Measurements from ENCODE around the gene FCN2.

FCN2 gene

DNA sequence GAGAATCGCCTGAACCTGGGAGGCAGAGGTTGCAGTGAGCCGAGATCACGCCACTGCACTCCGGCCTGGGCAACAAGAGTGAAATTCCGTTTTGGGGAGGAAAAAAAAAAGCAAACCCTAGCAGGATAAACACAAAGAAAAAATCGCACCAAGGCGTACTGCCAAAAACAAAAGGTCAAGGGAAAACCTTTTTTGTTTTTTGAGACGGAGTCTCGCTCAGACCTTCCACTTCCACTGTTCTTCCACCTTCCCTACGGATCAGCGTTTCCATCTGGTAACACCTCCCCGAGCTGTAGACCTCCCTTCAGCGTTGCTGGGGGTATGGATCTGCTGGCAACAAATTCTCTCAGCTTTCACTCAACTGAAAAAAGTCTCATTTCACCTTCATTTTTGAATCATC lies 20.1 kb upstream of the FCN2 start:
- Histone ChIP-seq H3K14ac (ENCODE audit: low read length) (no peak overlapping the region), H3K18ac (ENCODE audit: low read length) (no peak overlapping the region), H2AFZ (ENCODE audit: low read length) (no peak overlapping the region), H4K91ac (ENCODE audit: low read depth, low read length, poor library complexity) (no peak overlapping the region), H3K4me2 (ENCODE audit: insufficient read depth, low read length, poor library complexity, severe bottlenecking) (no peak overlapping the region), H3K23ac (ENCODE audit: low read depth, low read length, poor library complexity) (no peak overlapping the region), H2AK5ac (ENCODE audit: low read depth, low read length) (no peak overlapping the region), H3K4me1 (ENCODE audit: control insufficient read depth in 2 of 2, insufficient read depth in 1 of 2, low read depth in 1 of 2, low read length in 2 of 2) (no peaks in the 10 kb centered on the region), H3K9ac (ENCODE audit: low read depth, low read length, poor library complexity) (no peak overlapping the region), H3K4ac (ENCODE audit: low read length) (no peak overlapping the region), H3K4me3 (ENCODE audit: low read length in 2 of 2) (no peak overlapping the region), H3K79me1 (ENCODE audit: low read depth, low read length) (no peaks in the 10 kb centered on the region), H3K27ac (replicated peaks; ENCODE audit: low read length) (no peak overlapping the region), H3K9me3 (replicated peaks in 1 of 2; ENCODE audit: control insufficient read depth in 2 of 2, insufficient read depth in 1 of 2, low read depth in 1 of 2, low read length in 2 of 2) (peaks cover 0 to 4% of the 10 kb centered on the region in 2 donors), H3K27me3 (ENCODE audit: control insufficient read depth in 3 of 3, insufficient read depth in 3 of 3, low read depth in 1 of 3, low read length in 3 of 3) (no peaks in the 10 kb centered on the region), H4K8ac (ENCODE audit: low read depth, low read length) (no peak overlapping the region), H2BK12ac (ENCODE audit: low read length) (no peak overlapping the region), H2BK120ac (ENCODE audit: low read depth, low read length) (no peak overlapping the region), H2BK5ac (ENCODE audit: low read length) (no peak overlapping the region), H3K36me3 (replicated peaks in 1 of 2; ENCODE audit: control insufficient read depth in 2 of 2, insufficient read depth in 2 of 2, low read length in 2 of 2) (no peaks in the 10 kb centered on the region), H2BK15ac (ENCODE audit: low read length) (no peak overlapping the region)
- WGBS, 2 donors (ENCODE audit: extremely low coverage in 2 of 2, insufficient read length in 2 of 2, insufficient replicate concordance in 1 of 2), result no CpG with 5 or more reads among the region's 13 CpGs
- no peak for DNase-seq (ENCODE audit: low spot score)

DNA sequence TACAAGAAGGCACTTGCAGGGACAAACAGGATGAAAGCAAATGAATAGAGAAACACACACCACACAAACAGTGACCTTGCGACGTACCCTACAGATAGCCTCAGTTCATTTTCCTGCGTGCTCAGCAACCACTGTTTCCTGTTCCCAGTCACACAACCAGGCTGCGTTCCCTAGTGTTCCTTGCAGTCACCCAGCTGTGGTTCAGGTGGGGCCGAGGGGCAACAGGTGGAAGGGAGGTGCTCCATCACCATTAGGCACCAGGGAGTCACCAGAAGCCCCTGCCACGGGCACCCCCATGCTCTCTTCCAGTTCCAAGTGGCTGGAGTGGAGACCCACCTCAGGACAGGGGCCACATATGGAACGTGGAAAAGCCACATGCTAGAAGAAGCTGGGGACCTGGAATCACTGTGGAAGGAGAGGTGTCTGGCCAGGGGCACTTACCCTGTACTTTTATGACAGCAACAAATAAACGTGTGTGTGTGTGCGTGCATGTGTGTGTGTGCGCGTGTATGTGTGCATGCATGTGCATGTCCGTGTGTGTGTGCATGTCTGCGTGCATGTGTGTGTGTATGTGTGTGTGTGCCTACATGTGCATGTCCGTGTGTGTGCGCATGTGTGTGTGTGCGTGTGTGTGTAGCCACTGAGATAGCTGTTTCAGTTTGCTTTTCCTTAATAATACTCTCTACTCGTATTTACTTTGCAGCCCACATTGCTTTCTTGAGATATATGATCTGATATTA lies 18.8 kb upstream of the FCN2 start:
- no peak overlapping the region for H2BK15ac ChIP-seq (ENCODE audit: low read length)
- H3K4ac ChIP-seq (ENCODE audit: low read length), result no peak overlapping the region
- no peak overlapping the region for H2BK5ac ChIP-seq (ENCODE audit: low read length)
- H3K4me2 ChIP-seq (ENCODE audit: insufficient read depth, low read length, poor library complexity, severe bottlenecking), result no peak overlapping the region
- peak overlapping the region; percentile 69 for H3K23ac ChIP-seq (ENCODE audit: low read depth, low read length, poor library complexity)
- H4K8ac ChIP-seq (ENCODE audit: low read depth, low read length), result no peak overlapping the region
- no peaks in the 10 kb centered on the region for H3K4me1 ChIP-seq (ENCODE audit: control insufficient read depth in 2 of 2, insufficient read depth in 1 of 2, low read depth in 1 of 2, low read length in 2 of 2)
- H4K91ac ChIP-seq (ENCODE audit: low read depth, low read length, poor library complexity), result no peak overlapping the region
- no CpG with 5 or more reads among the region's 17 CpGs for WGBS, 2 donors (ENCODE audit: extremely low coverage in 2 of 2, insufficient read length in 2 of 2, insufficient replicate concordance in 1 of 2)
- peak overlapping the region in 1 of 2 donors; percentile 50 for H3K4me3 ChIP-seq (ENCODE audit: low read length in 2 of 2)
- no peak overlapping the region for H3K27ac ChIP-seq (replicated peaks; ENCODE audit: low read length)
- H3K14ac ChIP-seq (ENCODE audit: low read length), result no peak overlapping the region
- no peak overlapping the region for H2BK120ac ChIP-seq (ENCODE audit: low read depth, low read length)
- no peaks in the 10 kb centered on the region for H3K36me3 ChIP-seq (replicated peaks in 1 of 2; ENCODE audit: control insufficient read depth in 2 of 2, insufficient read depth in 2 of 2, low read length in 2 of 2)
- no peak overlapping the region for H2BK12ac ChIP-seq (ENCODE audit: low read length)
- DNase-seq (ENCODE audit: low spot score), result no peak
- H2AFZ ChIP-seq (ENCODE audit: low read length), result no peak overlapping the region
- H3K27me3 ChIP-seq (ENCODE audit: control insufficient read depth in 3 of 3, insufficient read depth in 3 of 3, low read depth in 1 of 3, low read length in 3 of 3), result no peaks in the 10 kb centered on the region
- H3K79me1 ChIP-seq (ENCODE audit: low read depth, low read length), result no peaks in the 10 kb centered on the region
- H2AK5ac ChIP-seq (ENCODE audit: low read depth, low read length), result peak overlapping the region; percentile 34
- peaks cover 0 to 4% of the 10 kb centered on the region in 2 donors for H3K9me3 ChIP-seq (replicated peaks in 1 of 2; ENCODE audit: control insufficient read depth in 2 of 2, insufficient read depth in 1 of 2, low read depth in 1 of 2, low read length in 2 of 2)
- H3K9ac ChIP-seq (ENCODE audit: low read depth, low read length, poor library complexity), result no peak overlapping the region
- H3K18ac ChIP-seq (ENCODE audit: low read length), result no peak overlapping the region

GRCh38 chr9:134863306-134863902 lies 17.2 kb upstream of the FCN2 start:
- H3K18ac ChIP-seq (ENCODE audit: low read length), result peak overlapping the region; percentile 11
- no peak overlapping the region for H3K4me2 ChIP-seq (ENCODE audit: insufficient read depth, low read length, poor library complexity, severe bottlenecking)
- H3K9ac ChIP-seq (ENCODE audit: low read depth, low read length, poor library complexity), result no peak overlapping the region
- H4K8ac ChIP-seq (ENCODE audit: low read depth, low read length), result no peak overlapping the region
- no peak overlapping the region for H2BK15ac ChIP-seq (ENCODE audit: low read length)
- H3K14ac ChIP-seq (ENCODE audit: low read length), result no peak overlapping the region
- no peaks in the 10 kb centered on the region for H3K27me3 ChIP-seq (ENCODE audit: control insufficient read depth in 3 of 3, insufficient read depth in 3 of 3, low read depth in 1 of 3, low read length in 3 of 3)
- H2BK5ac ChIP-seq (ENCODE audit: low read length), result no peak overlapping the region
- H3K9me3 ChIP-seq (replicated peaks in 1 of 2; ENCODE audit: control insufficient read depth in 2 of 2, insufficient read depth in 1 of 2, low read depth in 1 of 2, low read length in 2 of 2), result peaks cover 0 to 6% of the 10 kb centered on the region in 2 donors
- no peak overlapping the region for H2BK120ac ChIP-seq (ENCODE audit: low read depth, low read length)
- H3K79me1 ChIP-seq (ENCODE audit: low read depth, low read length), result no peaks in the 10 kb centered on the region
- H2AK5ac ChIP-seq (ENCODE audit: low read depth, low read length), result no peak overlapping the region
- no CpG with 5 or more reads among the region's 16 CpGs for WGBS, 2 donors (ENCODE audit: extremely low coverage in 2 of 2, insufficient read length in 2 of 2, insufficient replicate concordance in 1 of 2)
- no peak overlapping the region for H3K27ac ChIP-seq (replicated peaks; ENCODE audit: low read length)
- no peak overlapping the region for H2BK12ac ChIP-seq (ENCODE audit: low read length)
- no peak overlapping the region for H4K91ac ChIP-seq (ENCODE audit: low read depth, low read length, poor library complexity)
- H3K36me3 ChIP-seq (replicated peaks in 1 of 2; ENCODE audit: control insufficient read depth in 2 of 2, insufficient read depth in 2 of 2, low read length in 2 of 2), result no peaks in the 10 kb centered on the region
- H3K23ac ChIP-seq (ENCODE audit: low read depth, low read length, poor library complexity), result no peak overlapping the region
- DNase-seq (ENCODE audit: low spot score), result no peak
- no peak overlapping the region for H3K4me3 ChIP-seq (ENCODE audit: low read length in 2 of 2)
- no peak overlapping the region for H3K4ac ChIP-seq (ENCODE audit: low read length)
- no peaks in the 10 kb centered on the region for H3K4me1 ChIP-seq (ENCODE audit: control insufficient read depth in 2 of 2, insufficient read depth in 1 of 2, low read depth in 1 of 2, low read length in 2 of 2)
- no peak overlapping the region for H2AFZ ChIP-seq (ENCODE audit: low read length)

- no CpG with 5 or more reads among the region's 28 CpGs for WGBS, 2 donors (ENCODE audit: extremely low coverage in 2 of 2, insufficient read length in 2 of 2, insufficient replicate concordance in 1 of 2)
- H4K91ac ChIP-seq (ENCODE audit: low read depth, low read length, poor library complexity), result no peak overlapping the region
- no peak overlapping the region for H2AK5ac ChIP-seq (ENCODE audit: low read depth, low read length)
- no peaks in the 10 kb centered on the region for H3K27me3 ChIP-seq (ENCODE audit: control insufficient read depth in 3 of 3, insufficient read depth in 3 of 3, low read depth in 1 of 3, low read length in 3 of 3)
- H3K9ac ChIP-seq (ENCODE audit: low read depth, low read length, poor library complexity), result no peak overlapping the region
- H3K79me1 ChIP-seq (ENCODE audit: low read depth, low read length), result no peaks in the 10 kb centered on the region
- no peaks in the 10 kb centered on the region for H3K36me3 ChIP-seq (replicated peaks in 1 of 2; ENCODE audit: control insufficient read depth in 2 of 2, insufficient read depth in 2 of 2, low read length in 2 of 2)
- no peak overlapping the region for H3K4me2 ChIP-seq (ENCODE audit: insufficient read depth, low read length, poor library complexity, severe bottlenecking)
- H3K4me3 ChIP-seq (ENCODE audit: low read length in 2 of 2), result no peak overlapping the region
- no peak overlapping the region for H3K23ac ChIP-seq (ENCODE audit: low read depth, low read length, poor library complexity)
- no peak overlapping the region for H2AFZ ChIP-seq (ENCODE audit: low read length)
- H4K8ac ChIP-seq (ENCODE audit: low read depth, low read length), result no peak overlapping the region
- no peak for DNase-seq (ENCODE audit: low spot score)
- no peaks in the 10 kb centered on the region for H3K4me1 ChIP-seq (ENCODE audit: control insufficient read depth in 2 of 2, insufficient read depth in 1 of 2, low read depth in 1 of 2, low read length in 2 of 2)
- peak overlapping the region; percentile 59 for H3K18ac ChIP-seq (ENCODE audit: low read length)
- no peak overlapping the region for H2BK120ac ChIP-seq (ENCODE audit: low read depth, low read length)
- no peak overlapping the region for H3K27ac ChIP-seq (replicated peaks; ENCODE audit: low read length)
- no peak overlapping the region for H2BK5ac ChIP-seq (ENCODE audit: low read length)
- H2BK15ac ChIP-seq (ENCODE audit: low read length), result no peak overlapping the region
- peaks cover 0 to 6% of the 10 kb centered on the region in 2 donors for H3K9me3 ChIP-seq (replicated peaks in 1 of 2; ENCODE audit: control insufficient read depth in 2 of 2, insufficient read depth in 1 of 2, low read depth in 1 of 2, low read length in 2 of 2)
- peak overlapping the region; percentile 31 for H3K14ac ChIP-seq (ENCODE audit: low read length)
- no peak overlapping the region for H2BK12ac ChIP-seq (ENCODE audit: low read length)
- H3K4ac ChIP-seq (ENCODE audit: low read length), result no peak overlapping the region
Measured at GRCh38 chr9:134863941-134864820, 16.4 kb upstream of the FCN2 start.
